HG03558 (cell line): ENCODE results near the gene SLIT3.

Experiments used
- ATAC-seq: cut with Tn5 transposase; IDR thresholded peaks from one replicate; pipeline ENCODE4 v1.9.1; 2021; ENCODE audit warnings: moderate number of reproducible peaks; ENCODE audit not compliant: unreplicated experiment; ENCODE audit errors: extremely low read depth

The SLIT3 gene

GRCh38 chr5:168800701-168801100, 500.2 kb downstream of the SLIT3 start:
- no peak for ATAC-seq

GRCh38 chr5:168798065-168799023, 502.6 kb downstream of the SLIT3 start:
- no peak for ATAC-seq

- no peak for ATAC-seq
Observed at GRCh38 chr5:168796593-168797580, 504.1 kb downstream of the SLIT3 start.

GRCh38 chr5:168796000-168796399, 504.9 kb downstream of the SLIT3 start:
- no peak for ATAC-seq

GRCh38 chr5:168793841-168794837, 506.8 kb downstream of the SLIT3 start:
- ATAC-seq: no peak

GRCh38 chr5:168792678-168793077, 508.3 kb downstream of the SLIT3 start:
- ATAC-seq: no peak

- ATAC-seq: no peak
Observed at GRCh38 chr5:168790671-168791250, 510.2 kb downstream of the SLIT3 start.

GRCh38 chr5:168790002-168790635, 510.8 kb downstream of the SLIT3 start:
- ATAC-seq: no peak

GRCh38 chr5:168788786-168789185, 512.2 kb downstream of the SLIT3 start:
- no peak for ATAC-seq

GRCh38 chr5:168788107-168788506, 512.8 kb downstream of the SLIT3 start:
- ATAC-seq: no peak

GRCh38 chr5:168786147-168786546, 514.8 kb downstream of the SLIT3 start:
- no peak for ATAC-seq

GRCh38 chr5:168784454-168784853, 516.5 kb downstream of the SLIT3 start:
- ATAC-seq: no peak

GRCh38 chr5:168781941-168782571, 518.9 kb downstream of the SLIT3 start:
- ATAC-seq: no peak

- no peak for ATAC-seq
Observed at GRCh38 chr5:168780888-168781287, 520.1 kb downstream of the SLIT3 start.

- no peak for ATAC-seq
Observed at GRCh38 chr5:168779333-168779732, 521.6 kb downstream of the SLIT3 start.

- no peak for ATAC-seq
Observed at GRCh38 chr5:168778536-168778935, 522.4 kb downstream of the SLIT3 start.

- no peak for ATAC-seq
Observed at GRCh38 chr5:168777651-168778050, 523.3 kb downstream of the SLIT3 start.

GRCh38 chr5:168776070-168776469, 524.9 kb downstream of the SLIT3 start:
- no peak for ATAC-seq
